T-helper 17 cell (primary cell): ENCODE measurements around the gene CCDC184. TPM values are rescaled to one million over a fixed set of nuclear protein-coding genes. Genes with fewer than 3 reads are reported as not detected.
"Not testable (repeated sequence)": the region's sequence is repeated elsewhere in the genome, so short reads cannot be mapped to it uniquely, and the experiment has no call there.

Source experiments
- ATAC-seq: fragments of 150-1000 bp; cut with Tn5 transposase; 2 replicates; pipeline ENCODE4 v1.10.0; 2021; ENCODE audit warnings: mild to moderate bottlenecking, moderate library complexity
- DNase-seq, 3 donors: peaks; one replicate each; pipeline versions ENCODE4 v3.0.0 to v3.0.0-alpha.2; 2020 to 2021
- H3K9me3 ChIP-seq: one replicate; pipeline ENCODE4 v1.7.0; 2013; ENCODE audit warnings: low read length, mild to moderate bottlenecking; ENCODE audit not compliant: control insufficient read depth, poor library complexity, severe bottlenecking
- H3K27ac Mint-ChIP-seq: one replicate; pipeline ENCODE4 v1.8.0; 2022; ENCODE audit warnings: mild to moderate bottlenecking, moderate library complexity, mixed read lengths
- H3K27me3 Mint-ChIP-seq: one replicate; pipeline ENCODE4 v1.8.0; 2022; ENCODE audit warnings: mixed read lengths
- H3K36me3 Mint-ChIP-seq: one replicate; pipeline ENCODE4 v1.8.0; 2022; ENCODE audit warnings: low read depth, mixed read lengths
- H3K4me1 Mint-ChIP-seq: one replicate; pipeline ENCODE4 v1.8.0; 2022; ENCODE audit warnings: mild to moderate bottlenecking, mixed read lengths
- H3K4me3 Mint-ChIP-seq: one replicate; pipeline ENCODE4 v1.8.0; 2022; ENCODE audit warnings: mild to moderate bottlenecking, moderate library complexity, mixed read lengths
- total RNA-seq, 4 donors: library from RNA in 2 of 4; stranded (reverse) in 2 of 4; gene quantifications; one replicate each; pipeline ENCODE4 v1.2.3 and lab custom pipeline; 2022 to 2026

The CCDC184 gene
- total RNA-seq, 2 donors from 2014 or later, result 7.5 to 8.6 TPM

GRCh38 chr12:48199774-48200221 is 16.4 kb downstream of the CCDC184 start:
- peaks cover 6% of the 10 kb centered on the region for H3K9me3 ChIP-seq
- H3K27me3 Mint-ChIP-seq, result no peaks in the 10 kb centered on the region
- peak overlapping the region; percentile 99 for H3K27ac Mint-ChIP-seq
- peaks cover 5% of the 10 kb centered on the region for H3K36me3 Mint-ChIP-seq
- H3K4me1 Mint-ChIP-seq, result peaks cover 33% of the 10 kb centered on the region
- DNase-seq, result no peak
- no peak for ATAC-seq
- peak overlapping the region; percentile 99 for H3K4me3 Mint-ChIP-seq

- Mint-ChIP-seq H3K4me1 (peaks cover 33% of the 10 kb centered on the region), H3K27ac (no peak overlapping the region), H3K27me3 (no peaks in the 10 kb centered on the region), H3K36me3 (peaks cover 5% of the 10 kb centered on the region), H3K4me3 (no peak overlapping the region)
- H3K9me3 ChIP-seq, result peaks cover 6% of the 10 kb centered on the region
- ATAC-seq, result no peak
- no peak for DNase-seq
Observed at GRCh38 chr12:48201091-48201490, 17.6 kb downstream of the CCDC184 start.

GRCh38 chr12:48201516-48201915 is 18.1 kb downstream of the CCDC184 start:
- peaks cover 31% of the 10 kb centered on the region for H3K4me1 Mint-ChIP-seq
- DNase-seq, result no peak

GRCh38 chr12:48202766-48203165 is 19.3 kb downstream of the CCDC184 start:
- peaks cover 12% of the 10 kb centered on the region for H3K9me3 ChIP-seq
- H3K27me3 Mint-ChIP-seq, result no peaks in the 10 kb centered on the region
- no peak overlapping the region for H3K27ac Mint-ChIP-seq
- no peak for ATAC-seq
- H3K36me3 Mint-ChIP-seq, result peaks cover 2% of the 10 kb centered on the region
- peaks cover 27% of the 10 kb centered on the region for H3K4me1 Mint-ChIP-seq
- DNase-seq, result no peak
- H3K4me3 Mint-ChIP-seq, result no peak overlapping the region

More at GRCh38 chr12:48201516-48201915, 18.1 kb downstream of the CCDC184 start:
- ATAC-seq, result no peak
- Mint-ChIP-seq H3K36me3 (peaks cover 5% of the 10 kb centered on the region), H3K27ac (no peak overlapping the region), H3K27me3 (no peaks in the 10 kb centered on the region), H3K4me3 (peak overlapping the region; percentile 9)
- H3K9me3 ChIP-seq, result peaks cover 6% of the 10 kb centered on the region

DNA sequence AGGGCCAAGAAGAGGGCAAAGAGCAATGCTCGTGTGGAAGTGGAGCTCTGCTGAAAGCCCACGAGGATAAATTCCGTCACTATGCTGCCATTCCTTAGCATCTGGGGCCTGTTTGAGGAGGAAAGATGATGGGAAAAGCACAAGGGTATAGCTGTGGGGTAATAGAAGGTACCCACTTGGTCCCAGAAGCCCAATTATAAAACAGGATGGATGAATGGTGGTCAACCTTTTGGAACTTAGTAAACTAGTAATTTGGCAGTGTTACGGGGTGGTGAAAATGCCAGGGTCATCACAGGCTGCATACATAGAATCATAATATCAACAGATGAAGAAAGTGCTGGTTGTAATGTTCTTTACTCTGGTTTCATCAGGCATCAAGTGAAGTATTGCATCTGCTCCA is 19.7 kb downstream of the CCDC184 start, which contains the start of gene OR10AD1:
TSS of gene OR10AD1 (minus strand) at position 101 of the 400 bp plus-strand sequence. CDS start at position 101, 0 bp downstream.
- Mint-ChIP-seq H3K27ac (no peak within 1 kb of the TSS), H3K4me3 (no peak within 1 kb of the TSS), H3K36me3 (peaks cover 2% of the 10 kb centered on the region), H3K27me3 (no peaks in the 10 kb centered on the region), H3K4me1 (peaks cover 25% of the 10 kb centered on the region)
- ATAC-seq (no peak), DNase-seq (no peak)
- H3K9me3 ChIP-seq, result peaks cover 13% of the 10 kb centered on the region

- H3K36me3 Mint-ChIP-seq, H3K4me1 Mint-ChIP-seq, H3K27ac Mint-ChIP-seq, H3K4me3 Mint-ChIP-seq, ATAC-seq, H3K27me3 Mint-ChIP-seq, DNase-seq: not testable (repeated sequence)
- H3K9me3 ChIP-seq, result peaks cover 12% of the 10 kb centered on the region
Observed at GRCh38 chr12:48209495-48209894, 26.1 kb downstream of the CCDC184 start.

- no peaks in the 10 kb centered on the region for H3K9me3 ChIP-seq
- Mint-ChIP-seq H3K27me3 (peaks cover 9% of the 10 kb centered on the region), H3K4me3 (no peak overlapping the region), H3K36me3 (peaks cover 2% of the 10 kb centered on the region), H3K27ac (no peak overlapping the region), H3K4me1 (peaks cover 8% of the 10 kb centered on the region)
- ATAC-seq, result no peak
- no peak for DNase-seq
Observed at GRCh38 chr12:48216785-48217184, 33.3 kb downstream of the CCDC184 start.

- H3K27ac Mint-ChIP-seq, result no peak overlapping the region
- H3K4me1 Mint-ChIP-seq, result no peaks in the 10 kb centered on the region
- ATAC-seq (no peak), DNase-seq (no peak)
- peaks cover 2% of the 10 kb centered on the region for H3K36me3 Mint-ChIP-seq
- H3K4me3 Mint-ChIP-seq, result no peak overlapping the region
- H3K9me3 ChIP-seq, result no peaks in the 10 kb centered on the region
- peaks cover 26% of the 10 kb centered on the region for H3K27me3 Mint-ChIP-seq
Observed at GRCh38 chr12:48219631-48220030, 36.2 kb downstream of the CCDC184 start.

DNA sequence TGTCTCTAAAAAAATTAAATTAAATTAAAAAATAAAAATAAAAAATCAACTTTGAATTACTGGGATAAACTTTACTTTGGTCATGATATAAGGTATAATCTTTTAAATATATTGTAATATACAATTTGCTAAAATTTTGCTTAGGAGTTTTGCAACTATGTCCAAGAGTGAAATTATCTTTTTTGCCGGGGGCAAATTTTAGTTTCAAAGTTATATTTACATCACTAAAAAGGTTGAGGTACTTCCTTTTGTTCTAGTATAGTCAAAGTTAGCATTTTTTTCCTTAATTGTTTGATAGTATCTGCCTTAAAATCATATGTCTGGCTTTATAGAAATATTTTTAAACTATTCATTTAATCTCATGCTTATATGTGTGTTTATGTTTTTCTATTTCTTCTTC is 37.3 kb downstream of the CCDC184 start:
- H3K9me3 ChIP-seq, result no peaks in the 10 kb centered on the region
- DNase-seq (no peak), ATAC-seq (no peak)
- no peak overlapping the region for H3K27ac Mint-ChIP-seq
- H3K4me3 Mint-ChIP-seq, result no peak overlapping the region
- H3K36me3 Mint-ChIP-seq, result peaks cover 2% of the 10 kb centered on the region
- H3K4me1 Mint-ChIP-seq, result no peaks in the 10 kb centered on the region
- H3K27me3 Mint-ChIP-seq, result peaks cover 26% of the 10 kb centered on the region

GRCh38 chr12:48221645-48222044 is 38.2 kb downstream of the CCDC184 start:
- H3K4me1 Mint-ChIP-seq, result no peaks in the 10 kb centered on the region
- H3K27me3 Mint-ChIP-seq, result peaks cover 27% of the 10 kb centered on the region
- no peak overlapping the region for H3K4me3 Mint-ChIP-seq

DNA sequence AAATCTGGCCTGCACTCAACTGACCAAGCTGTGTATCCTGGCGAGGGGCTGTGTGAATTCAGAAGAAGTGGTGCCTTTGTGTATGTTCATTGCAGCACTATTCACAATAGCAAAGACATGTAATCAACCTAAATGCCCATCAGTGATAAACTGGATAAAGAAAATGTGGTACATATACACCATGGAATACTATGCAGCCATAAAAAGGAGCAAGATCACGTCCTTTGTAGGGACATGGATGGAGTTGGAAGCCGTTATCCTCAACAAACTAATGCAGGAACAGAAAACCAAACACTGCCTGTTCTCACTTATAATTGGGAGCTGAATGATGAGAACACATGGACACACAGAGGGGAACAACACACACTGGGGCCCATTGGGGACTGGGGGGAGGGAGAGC is 41.1 kb downstream of the CCDC184 start:
- not testable (repeated sequence) for H3K36me3 Mint-ChIP-seq, DNase-seq, H3K4me1 Mint-ChIP-seq, H3K9me3 ChIP-seq, H3K27ac Mint-ChIP-seq, ATAC-seq, H3K4me3 Mint-ChIP-seq
- peaks cover 30% of the 10 kb centered on the region for H3K27me3 Mint-ChIP-seq

More at GRCh38 chr12:48221645-48222044, 38.2 kb downstream of the CCDC184 start:
- H3K9me3 ChIP-seq, result no peaks in the 10 kb centered on the region
- ATAC-seq (no peak), DNase-seq (no peak)
- Mint-ChIP-seq H3K36me3 (peaks cover 3% of the 10 kb centered on the region), H3K27ac (no peak overlapping the region)

DNA sequence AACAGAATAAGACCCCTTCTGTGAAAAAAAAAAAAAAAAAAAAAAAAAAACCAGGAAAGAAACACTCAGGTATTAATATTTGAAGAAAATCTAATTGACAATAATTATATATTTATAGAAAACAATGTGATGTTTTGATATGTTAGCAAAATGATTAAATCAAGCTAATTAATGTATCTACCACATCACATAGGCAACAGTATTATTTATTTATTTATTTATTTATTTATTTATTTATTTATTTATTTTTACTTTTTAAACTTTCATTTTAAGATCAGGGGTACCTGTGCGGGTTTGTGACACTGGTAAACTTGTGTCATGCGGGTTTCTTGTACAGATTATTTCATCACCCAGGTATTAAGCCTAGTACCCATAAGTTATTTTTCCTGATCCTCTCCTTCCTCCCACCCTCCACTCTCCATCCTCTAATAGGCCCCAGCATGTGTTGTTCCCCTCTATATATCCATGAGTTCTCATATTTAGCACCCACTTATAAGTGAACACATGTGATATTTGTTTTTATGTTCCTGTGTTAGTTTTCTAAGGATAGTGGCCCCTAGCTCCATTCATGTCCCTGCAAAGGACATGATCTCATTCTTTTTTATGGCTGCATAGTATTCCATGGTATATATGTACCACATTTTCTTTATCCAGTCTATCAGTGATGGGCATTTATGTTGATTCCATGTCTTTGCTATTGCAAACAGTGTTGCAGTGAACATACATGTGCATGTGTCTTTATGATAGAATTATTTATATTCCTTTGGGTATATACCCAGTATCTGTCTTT is 47.9 kb downstream of the CCDC184 start:
- H3K9me3 ChIP-seq, H3K4me1 Mint-ChIP-seq, H3K4me3 Mint-ChIP-seq, ATAC-seq, DNase-seq, H3K27ac Mint-ChIP-seq, H3K36me3 Mint-ChIP-seq: not testable (repeated sequence)
- peaks cover 12% of the 10 kb centered on the region for H3K27me3 Mint-ChIP-seq
